Measurements from ENCODE around the gene CAPZB.

DNA sequence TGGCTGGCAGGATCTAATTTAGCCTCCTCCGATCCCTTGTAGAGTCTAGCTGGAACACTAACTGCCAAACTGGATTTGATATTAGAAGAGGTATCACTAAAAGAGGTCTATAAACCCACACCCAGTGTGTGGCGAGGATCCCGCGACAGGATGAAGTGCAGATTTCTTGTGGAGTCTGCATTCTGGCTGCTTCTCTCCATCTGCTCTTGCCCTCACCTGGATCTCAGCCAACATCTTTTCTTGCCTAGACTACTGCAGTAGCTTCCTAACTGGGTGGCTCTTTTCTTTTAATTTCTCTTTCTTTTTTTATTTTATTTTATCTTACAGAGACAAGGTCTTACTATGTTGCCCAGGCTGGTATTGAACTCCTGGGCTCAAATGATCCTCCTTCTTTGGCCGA lies 48.9 kb upstream of the CAPZB start:
- TF ChIP-seq, protein P1, sequence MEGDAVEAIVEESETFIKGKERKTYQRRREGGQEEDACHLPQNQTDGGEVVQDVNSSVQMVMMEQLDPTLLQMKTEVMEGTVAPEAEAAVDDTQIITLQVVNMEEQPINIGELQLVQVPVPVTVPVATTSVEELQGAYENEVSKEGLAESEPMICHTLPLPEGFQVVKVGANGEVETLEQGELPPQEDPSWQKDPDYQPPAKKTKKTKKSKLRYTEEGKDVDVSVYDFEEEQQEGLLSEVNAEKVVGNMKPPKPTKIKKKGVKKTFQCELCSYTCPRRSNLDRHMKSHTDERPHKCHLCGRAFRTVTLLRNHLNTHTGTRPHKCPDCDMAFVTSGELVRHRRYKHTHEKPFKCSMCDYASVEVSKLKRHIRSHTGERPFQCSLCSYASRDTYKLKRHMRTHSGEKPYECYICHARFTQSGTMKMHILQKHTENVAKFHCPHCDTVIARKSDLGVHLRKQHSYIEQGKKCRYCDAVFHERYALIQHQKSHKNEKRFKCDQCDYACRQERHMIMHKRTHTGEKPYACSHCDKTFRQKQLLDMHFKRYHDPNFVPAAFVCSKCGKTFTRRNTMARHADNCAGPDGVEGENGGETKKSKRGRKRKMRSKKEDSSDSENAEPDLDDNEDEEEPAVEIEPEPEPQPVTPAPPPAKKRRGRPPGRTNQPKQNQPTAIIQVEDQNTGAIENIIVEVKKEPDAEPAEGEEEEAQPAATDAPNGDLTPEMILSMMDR (IDR thresholded peaks at IDR 0.05): no peak
- no peak for TF ChIP-seq POLR2A (IDR thresholded peaks at IDR 0.05)

Data from adrenal gland (tissue), 5 donors.